Activated CD8-positive, alpha-beta memory T cell treated with anti-CD3 and anti-CD28 coated beads, Interleukin-2, amount 50 U/mL, for 48 hours (primary cell): ENCODE results near the gene CYBRD1.

Experiments
- DNase-seq: peaks from one replicate; pipeline ENCODE4 v3.0.0-alpha.2; 2020

The CYBRD1 gene

DNA sequence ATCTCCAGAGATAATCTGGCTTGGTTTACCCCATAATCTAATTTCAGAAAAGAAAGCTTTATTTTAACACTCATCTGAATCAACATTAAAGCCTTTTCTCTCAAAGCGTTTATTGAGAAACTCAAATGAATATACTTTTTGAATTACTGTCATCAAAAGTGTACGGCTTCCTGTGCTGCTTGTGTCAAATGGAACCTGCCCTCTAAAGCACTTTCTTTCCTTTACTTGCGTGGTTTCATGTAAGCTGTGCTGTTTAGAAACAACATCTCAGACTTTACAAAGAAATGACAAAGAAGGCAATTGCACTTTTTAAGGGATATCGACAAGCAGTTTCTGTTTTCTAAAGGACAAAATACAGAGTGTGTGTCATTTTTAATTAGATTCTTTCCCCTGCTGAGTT is 35.1 kb downstream of the CYBRD1 start:
- DNase-seq: no peak

- DNase-seq: no peak
These were observed 41.0 kb downstream of the CYBRD1 start for GRCh38 chr2:171563301-171563700.

DNA sequence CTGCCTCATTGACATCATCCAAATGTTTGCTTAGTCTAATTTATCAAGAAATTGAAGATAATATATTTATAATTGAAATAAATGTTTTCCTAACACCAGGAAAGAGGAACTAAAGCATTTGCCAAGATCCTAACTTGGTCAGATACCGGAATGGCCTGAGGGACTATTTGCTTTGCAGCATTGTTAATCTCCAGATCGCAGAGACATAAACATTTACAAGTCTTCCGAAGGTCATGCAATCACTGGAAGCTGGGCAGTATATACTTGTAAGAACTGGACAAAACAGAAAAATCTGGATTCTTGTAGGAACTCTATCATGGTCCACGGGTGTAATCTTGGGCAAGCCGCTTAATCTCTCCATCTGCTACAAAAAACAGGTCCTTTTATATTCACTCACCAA is 42.2 kb downstream of the CYBRD1 start:
- no peak for DNase-seq

- no peak for DNase-seq
These were observed 43.8 kb downstream of the CYBRD1 start for GRCh38 chr2:171566057-171566456.

DNA sequence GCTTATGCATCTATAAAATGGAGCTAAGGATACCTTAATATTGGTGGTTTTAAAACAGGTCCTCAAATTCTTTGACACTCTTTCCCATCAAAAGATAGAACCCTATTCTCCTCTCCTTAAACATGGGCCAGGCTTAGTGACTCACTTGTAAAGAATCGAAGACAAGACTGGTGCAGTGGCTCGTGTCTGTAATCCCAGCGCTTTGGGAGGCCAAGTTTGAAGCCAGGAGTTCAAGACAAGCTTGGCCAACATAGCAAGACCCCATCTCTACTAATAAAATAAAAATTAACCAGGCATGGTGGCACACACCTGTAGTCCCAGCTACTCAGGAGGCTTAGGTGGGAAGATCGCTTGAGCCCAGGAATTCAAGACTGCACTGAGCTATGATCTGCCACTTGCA is 44.5 kb downstream of the CYBRD1 start:
- no peak for DNase-seq

GRCh38 chr2:171568089-171568488 is 45.8 kb downstream of the CYBRD1 start:
- DNase-seq: no peak

DNA sequence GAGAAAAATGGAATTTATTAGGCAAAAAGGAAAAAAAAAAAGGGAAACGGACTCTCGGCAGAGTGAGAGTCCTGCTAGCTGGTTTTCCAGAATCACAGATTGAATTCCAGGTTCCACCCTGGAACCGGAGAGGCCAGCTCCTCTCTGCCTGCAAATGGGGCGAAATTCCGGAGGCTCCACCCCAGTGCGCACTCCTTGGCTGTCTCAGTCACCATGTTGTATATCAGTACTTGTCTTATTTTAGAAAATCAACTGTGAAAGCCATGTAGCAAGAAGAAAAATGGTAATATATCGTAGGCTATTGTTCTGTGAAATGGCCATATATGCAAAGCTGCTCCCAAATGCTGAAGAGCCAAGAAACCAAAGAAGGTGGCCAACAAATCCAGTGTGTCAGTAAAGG is 49.4 kb downstream of the CYBRD1 start:
- DNase-seq: no peak

- DNase-seq: peak; percentile 96
These were observed 52.0 kb downstream of the CYBRD1 start for GRCh38 chr2:171574149-171574795.

- DNase-seq: no peak
These were observed 53.3 kb downstream of the CYBRD1 start for GRCh38 chr2:171575606-171576005.

GRCh38 chr2:171578127-171578803 is 56.0 kb downstream of the CYBRD1 start:
- no peak for DNase-seq

DNA sequence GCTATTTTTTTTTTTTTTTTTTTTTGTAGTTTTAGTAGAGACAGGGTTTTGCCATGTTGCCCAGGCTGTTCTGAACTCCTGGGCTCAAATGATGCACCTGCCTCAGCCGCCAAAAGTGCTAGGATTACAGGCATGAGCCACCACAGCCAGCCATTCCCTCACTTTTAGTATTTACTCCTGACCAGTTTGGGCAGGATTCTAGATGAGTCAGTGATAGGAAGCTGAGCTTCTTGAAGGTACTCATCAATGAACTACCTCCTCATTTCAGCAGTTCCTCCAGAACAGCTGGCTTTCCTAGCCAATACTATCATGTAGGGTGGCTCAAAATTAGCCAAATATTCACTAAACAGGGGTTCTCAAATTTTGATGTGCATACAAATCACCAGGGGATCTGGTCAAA is 57.2 kb downstream of the CYBRD1 start:
- no peak for DNase-seq

DNA sequence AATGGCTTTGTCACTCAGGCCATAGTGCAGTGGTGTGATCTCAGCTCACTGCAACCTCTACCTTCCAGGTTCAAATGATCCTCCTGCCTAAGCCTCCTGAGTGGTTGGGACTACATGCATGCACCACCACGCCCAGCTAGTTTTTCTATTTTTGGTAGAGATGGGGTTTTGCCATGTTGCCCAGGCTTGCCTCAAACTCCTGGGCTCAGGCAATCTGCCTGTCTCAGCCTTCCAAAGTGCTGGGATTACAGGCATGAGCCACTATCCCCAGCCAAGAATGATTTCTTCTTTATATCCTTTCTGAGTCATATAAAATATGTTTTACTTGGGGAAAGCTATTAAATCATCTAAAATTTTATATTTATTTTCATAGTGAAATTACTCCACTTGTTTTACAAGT is 61.3 kb downstream of the CYBRD1 start:
- DNase-seq: no peak

GRCh38 chr2:171584001-171584400 is 61.7 kb downstream of the CYBRD1 start:
- DNase-seq: no peak

GRCh38 chr2:171587132-171587531 is 64.9 kb downstream of the CYBRD1 start:
- DNase-seq: no peak

DNA sequence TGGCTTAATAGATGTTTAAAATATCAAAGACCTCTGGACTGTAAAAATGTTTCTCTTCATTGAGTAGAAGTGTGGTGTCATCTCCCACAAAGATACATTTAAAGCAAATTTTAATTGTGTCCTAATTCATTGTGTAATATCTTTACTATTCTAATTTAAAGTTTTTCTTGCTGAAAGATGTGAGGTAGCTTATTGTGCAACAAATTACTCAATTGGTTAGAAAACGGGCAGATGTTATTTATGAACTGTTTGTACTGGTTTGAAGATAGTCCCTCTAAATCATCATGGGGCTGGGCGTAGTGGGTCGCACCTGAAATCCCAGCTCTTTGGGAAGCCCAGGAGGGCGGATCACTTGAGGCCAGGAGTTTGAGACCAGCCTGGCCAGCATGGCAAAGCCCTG is 65.3 kb downstream of the CYBRD1 start:
- DNase-seq: no peak

DNA sequence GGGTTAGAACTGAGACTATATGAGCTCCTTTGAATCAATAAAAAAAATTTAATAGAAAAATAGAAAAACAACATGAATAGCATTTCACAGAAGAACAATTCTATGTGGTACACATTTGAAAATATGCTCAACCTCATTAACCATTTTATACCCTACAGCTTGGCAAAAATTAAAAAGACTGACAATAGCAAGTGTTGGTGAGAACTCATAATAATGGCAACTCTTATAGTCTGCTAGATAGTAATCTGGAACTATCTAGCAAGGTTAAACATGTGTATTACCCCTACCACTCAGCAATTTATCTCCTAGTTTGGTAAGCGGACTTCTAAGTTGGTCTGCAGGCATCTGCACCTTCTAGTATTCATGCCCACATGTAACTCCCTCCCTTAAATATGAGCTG is 67.8 kb downstream of the CYBRD1 start:
- DNase-seq: no peak

- no peak for DNase-seq
These were observed 69.8 kb downstream of the CYBRD1 start for GRCh38 chr2:171592036-171592555.

DNA sequence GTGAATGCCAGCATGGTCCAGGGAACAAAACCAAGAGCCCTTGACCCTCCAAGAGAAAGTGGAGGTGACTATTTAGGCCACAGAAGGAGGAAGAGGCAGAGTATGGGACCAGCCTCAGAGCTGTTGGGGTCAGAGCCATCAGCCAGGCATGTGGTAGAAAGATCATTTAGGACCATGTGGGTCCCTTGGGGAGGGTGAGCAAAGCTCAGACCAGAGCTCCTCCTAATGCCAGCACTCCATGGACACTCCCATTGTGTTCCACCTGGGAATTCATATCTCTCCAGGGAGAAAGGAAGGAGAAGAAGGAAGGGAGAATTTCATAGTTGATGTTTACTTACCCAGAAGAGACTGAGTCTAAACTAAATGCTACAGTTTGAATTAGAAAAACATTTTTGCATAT is 73.2 kb downstream of the CYBRD1 start:
- DNase-seq: no peak

DNA sequence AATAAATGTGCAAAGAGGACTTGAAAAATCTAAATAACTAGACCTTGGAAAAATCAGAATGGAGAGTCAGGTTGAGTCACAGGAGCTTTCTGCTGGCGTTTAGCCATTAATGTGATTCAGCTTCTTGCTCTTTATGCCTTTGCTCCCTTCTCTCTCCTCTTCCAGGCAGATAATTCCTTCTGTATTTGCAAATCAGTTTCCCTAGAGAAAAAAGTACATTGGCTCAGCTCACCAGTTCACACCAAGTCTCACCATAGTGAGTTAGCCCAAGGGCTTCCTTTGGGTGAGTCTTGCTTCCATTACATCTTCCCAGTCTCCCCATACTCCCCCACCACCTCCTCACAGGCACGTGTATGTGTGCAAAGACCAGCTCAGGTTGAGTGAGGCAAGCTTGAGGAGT is 73.6 kb downstream of the CYBRD1 start:
- no peak for DNase-seq

GRCh38 chr2:171598713-171599319 is 76.5 kb downstream of the CYBRD1 start:
- DNase-seq: no peak

- no peak for DNase-seq
These were observed 77.9 kb downstream of the CYBRD1 start for GRCh38 chr2:171600126-171600525.

GRCh38 chr2:171602352-171602751 is 80.1 kb downstream of the CYBRD1 start:
- no peak for DNase-seq
